Measurements from ENCODE around the gene DUOXA1. TPM values are rescaled to one million over a fixed set of nuclear protein-coding genes. Genes with fewer than 3 reads are reported as not detected.

Gene DUOXA1
- total RNA-seq, 1 donor from 2014 or later = 3.2 TPM

DNA sequence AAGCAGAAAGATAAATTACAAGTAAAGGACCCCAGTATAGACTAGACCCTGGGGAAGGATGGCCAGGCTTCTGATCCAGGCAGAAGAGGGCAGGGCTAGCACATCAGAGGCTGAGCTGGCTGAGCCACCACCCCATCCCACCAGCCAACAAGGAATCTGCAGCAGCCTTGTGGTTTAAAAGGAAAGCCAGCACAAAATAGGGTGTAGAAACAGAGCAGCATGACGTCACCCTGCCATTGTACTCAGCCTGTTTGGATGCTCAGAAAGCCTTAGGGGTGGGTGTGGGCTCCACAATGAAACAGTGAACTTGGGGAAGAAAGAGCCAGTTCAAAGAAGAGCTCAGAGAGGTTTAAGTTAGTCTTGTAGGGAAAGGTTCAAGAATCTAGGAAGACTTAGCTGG, 28.3 kb upstream of the DUOXA1 start:
- Mint-ChIP-seq H3K9me3 (peaks cover 4% of the 10 kb centered on the region), H3K4me1 (ENCODE audit: unreplicated experiment) (peaks cover 14% of the 10 kb centered on the region), H3K27me3 (no peaks in the 10 kb centered on the region), H3K27ac (peak overlapping the region; percentile 93), H3K4me3 (peak overlapping the region; percentile 30), H3K36me3 (no peaks in the 10 kb centered on the region)
- TF ChIP-seq, protein P1, sequence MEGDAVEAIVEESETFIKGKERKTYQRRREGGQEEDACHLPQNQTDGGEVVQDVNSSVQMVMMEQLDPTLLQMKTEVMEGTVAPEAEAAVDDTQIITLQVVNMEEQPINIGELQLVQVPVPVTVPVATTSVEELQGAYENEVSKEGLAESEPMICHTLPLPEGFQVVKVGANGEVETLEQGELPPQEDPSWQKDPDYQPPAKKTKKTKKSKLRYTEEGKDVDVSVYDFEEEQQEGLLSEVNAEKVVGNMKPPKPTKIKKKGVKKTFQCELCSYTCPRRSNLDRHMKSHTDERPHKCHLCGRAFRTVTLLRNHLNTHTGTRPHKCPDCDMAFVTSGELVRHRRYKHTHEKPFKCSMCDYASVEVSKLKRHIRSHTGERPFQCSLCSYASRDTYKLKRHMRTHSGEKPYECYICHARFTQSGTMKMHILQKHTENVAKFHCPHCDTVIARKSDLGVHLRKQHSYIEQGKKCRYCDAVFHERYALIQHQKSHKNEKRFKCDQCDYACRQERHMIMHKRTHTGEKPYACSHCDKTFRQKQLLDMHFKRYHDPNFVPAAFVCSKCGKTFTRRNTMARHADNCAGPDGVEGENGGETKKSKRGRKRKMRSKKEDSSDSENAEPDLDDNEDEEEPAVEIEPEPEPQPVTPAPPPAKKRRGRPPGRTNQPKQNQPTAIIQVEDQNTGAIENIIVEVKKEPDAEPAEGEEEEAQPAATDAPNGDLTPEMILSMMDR (conservative IDR thresholded peaks at IDR 0.05) = no peak
- DNase-seq (ENCODE audit: extremely low spot score, unreplicated experiment) = no peak

DNA sequence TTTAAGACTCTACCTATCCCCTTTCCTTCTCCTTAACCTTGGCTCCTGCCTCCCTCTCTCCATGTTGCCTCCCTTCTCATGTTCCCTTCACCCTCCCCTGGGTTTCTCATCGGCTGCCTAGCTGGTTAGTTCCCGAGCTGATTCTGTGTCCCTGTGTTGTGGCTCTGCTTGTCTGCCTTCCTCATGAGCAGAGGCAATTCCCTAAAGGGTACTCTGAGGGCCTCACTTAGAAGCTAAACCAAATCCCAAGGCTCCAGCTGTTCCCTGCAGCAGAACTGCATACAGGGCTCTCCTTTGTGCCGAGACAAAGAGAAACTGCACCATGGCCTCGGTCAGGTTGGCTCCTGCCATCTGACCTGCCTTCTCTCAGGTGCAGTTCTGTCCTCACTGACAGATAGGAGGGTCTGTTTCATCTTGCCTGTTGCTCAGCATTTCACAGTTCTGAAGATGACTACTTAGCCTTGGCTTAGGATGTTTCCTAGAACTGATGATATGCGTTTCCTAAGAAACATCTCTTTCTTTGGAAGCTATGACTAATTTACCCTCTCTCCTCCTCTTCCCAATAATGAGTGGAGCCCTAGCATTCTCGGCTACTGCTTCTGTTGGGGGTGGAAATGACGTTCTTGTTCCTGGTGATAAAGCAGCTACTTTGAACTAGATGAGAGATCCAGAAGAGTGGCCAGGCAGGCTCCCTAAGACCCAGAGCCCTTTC, 27.2 kb upstream of the DUOXA1 start:
- no peak overlapping the region for H3K4me3 Mint-ChIP-seq
- peaks cover 4% of the 10 kb centered on the region for H3K9me3 Mint-ChIP-seq
- H3K4me1 Mint-ChIP-seq (ENCODE audit: unreplicated experiment) = peaks cover 13% of the 10 kb centered on the region
- H3K27ac Mint-ChIP-seq = peak overlapping the region; percentile 59
- no peaks in the 10 kb centered on the region for H3K27me3 Mint-ChIP-seq
- DNase-seq (ENCODE audit: extremely low spot score, unreplicated experiment) = no peak
- no peaks in the 10 kb centered on the region for H3K36me3 Mint-ChIP-seq
- TF ChIP-seq, protein P1 (conservative IDR thresholded peaks at IDR 0.05) = no peak

DNA sequence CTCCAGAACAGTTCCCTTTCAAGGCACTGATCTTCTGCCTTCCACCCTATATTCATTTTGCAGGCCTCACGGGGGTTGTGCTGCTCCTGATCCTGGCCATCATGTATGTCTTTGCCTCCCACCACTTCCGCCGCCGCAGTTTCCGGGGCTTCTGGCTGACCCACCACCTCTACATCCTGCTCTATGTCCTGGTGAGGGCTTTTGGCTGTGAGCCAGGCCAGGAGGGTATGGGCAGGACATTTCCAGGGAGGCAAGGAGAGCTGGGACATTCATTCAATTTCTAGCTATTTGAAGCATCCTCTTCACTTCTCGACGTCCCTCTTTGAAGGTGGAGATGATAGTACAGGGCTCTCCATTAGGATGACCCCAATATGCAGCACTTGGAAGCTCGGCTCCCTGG, 26.1 kb upstream of the DUOXA1 start:
- H3K36me3 Mint-ChIP-seq = no peaks in the 10 kb centered on the region

DNA sequence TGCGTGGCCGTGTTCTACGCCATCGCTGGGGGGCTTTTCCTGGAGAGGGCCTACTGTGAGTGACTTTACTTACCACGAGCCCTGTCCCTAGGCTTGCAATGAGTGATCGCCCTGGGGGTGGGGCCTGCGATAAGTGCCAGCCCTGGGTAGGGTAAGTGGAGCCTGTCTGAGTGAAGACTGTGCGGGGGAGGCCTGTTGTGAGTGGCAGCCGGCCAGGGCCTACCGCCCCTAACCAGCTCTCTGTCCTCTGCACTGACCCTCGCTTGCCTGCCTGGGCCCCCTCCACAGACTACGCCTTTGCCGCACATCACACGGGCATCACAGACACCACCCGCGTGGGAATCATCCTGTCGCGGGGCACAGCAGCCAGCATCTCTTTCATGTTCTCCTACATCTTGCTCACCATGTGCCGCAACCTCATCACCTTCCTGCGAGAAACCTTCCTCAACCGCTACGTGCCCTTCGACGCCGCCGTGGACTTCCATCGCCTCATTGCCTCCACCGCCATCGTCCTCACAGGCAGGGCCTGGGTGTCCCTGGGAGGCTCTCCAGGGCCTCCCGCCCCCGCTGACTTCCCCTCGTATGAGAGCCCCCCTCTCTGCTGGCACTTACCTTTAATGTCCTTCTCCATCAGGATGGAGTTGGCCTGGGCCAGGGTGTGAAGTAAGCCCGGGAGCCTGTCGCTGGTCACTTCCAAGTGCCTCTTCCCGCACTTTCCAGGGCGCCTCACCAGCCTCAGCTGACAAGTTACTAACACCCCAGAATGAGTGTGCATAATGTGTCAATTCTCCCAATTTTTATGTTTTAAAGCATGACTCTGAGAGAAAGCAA, 22.5 kb upstream of the DUOXA1 start:
- TF ChIP-seq, protein P1 (conservative IDR thresholded peaks at IDR 0.05) = no peak
- DNase-seq (ENCODE audit: extremely low spot score, unreplicated experiment) = no peak
- H3K27ac Mint-ChIP-seq = no peak overlapping the region
- H3K27me3 Mint-ChIP-seq = no peaks in the 10 kb centered on the region
- H3K4me3 Mint-ChIP-seq = no peak overlapping the region
- H3K9me3 Mint-ChIP-seq = no peaks in the 10 kb centered on the region
- no peaks in the 10 kb centered on the region for H3K36me3 Mint-ChIP-seq
- H3K4me1 Mint-ChIP-seq (ENCODE audit: unreplicated experiment) = peaks cover 10% of the 10 kb centered on the region

More for the DNA sequence above, 26.1 kb upstream of the DUOXA1 start:
- Mint-ChIP-seq H3K27me3 (no peaks in the 10 kb centered on the region), H3K4me3 (no peak overlapping the region), H3K9me3 (peaks cover 4% of the 10 kb centered on the region), H3K4me1 (ENCODE audit: unreplicated experiment) (peaks cover 13% of the 10 kb centered on the region), H3K27ac (no peak overlapping the region)
- DNase-seq (ENCODE audit: extremely low spot score, unreplicated experiment) = no peak
- TF ChIP-seq, protein P1 (conservative IDR thresholded peaks at IDR 0.05) = no peak

DNA sequence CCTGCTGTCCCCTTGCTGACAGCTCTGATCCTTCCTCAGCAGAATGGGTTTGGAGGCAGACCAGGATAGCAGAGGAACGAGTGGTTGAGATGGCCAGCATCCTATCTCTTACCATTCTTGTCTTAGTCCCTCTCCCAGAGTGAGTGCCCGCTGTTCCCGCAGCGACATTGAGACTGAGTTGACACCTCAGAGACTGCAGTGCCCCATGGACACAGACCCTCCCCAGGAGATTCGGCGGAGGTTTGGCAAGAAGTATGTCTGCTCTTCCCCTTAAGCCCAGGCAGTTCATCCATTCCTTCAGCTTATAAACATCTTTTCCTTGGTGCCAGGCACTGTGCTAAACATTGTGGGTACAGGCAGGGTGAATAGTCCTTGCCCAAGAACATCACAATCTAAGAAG, 21.3 kb upstream of the DUOXA1 start:
- no peaks in the 10 kb centered on the region for H3K36me3 Mint-ChIP-seq
- H3K27me3 Mint-ChIP-seq = no peaks in the 10 kb centered on the region
- DNase-seq (ENCODE audit: extremely low spot score, unreplicated experiment) = no peak
- H3K4me1 Mint-ChIP-seq (ENCODE audit: unreplicated experiment) = peaks cover 7% of the 10 kb centered on the region
- H3K9me3 Mint-ChIP-seq = no peaks in the 10 kb centered on the region
- TF ChIP-seq, protein P1 (conservative IDR thresholded peaks at IDR 0.05) = no peak
- no peak overlapping the region for H3K27ac Mint-ChIP-seq
- no peak overlapping the region for H3K4me3 Mint-ChIP-seq
